ENCODE results near the gene KCNK2.
"Not testable (repeated sequence)": the region's sequence is repeated elsewhere in the genome, so short reads cannot be mapped to it uniquely, and the experiment has no call there.

The KCNK2 gene

GRCh38 chr1:215151841-215152549, 69.5 kb downstream of the KCNK2 start:
- DNase-seq (ENCODE audit: extremely low read depth, insufficient read length) = no peak
- Histone ChIP-seq H3K36me3 (ENCODE audit: control insufficient read depth, insufficient read depth, low read length) (no peaks in the 10 kb centered on the region), H3K27me3 (replicated peaks; ENCODE audit: control insufficient read depth, insufficient read depth, low read length) (no peaks in the 10 kb centered on the region), H3K4me3 (replicated peaks; ENCODE audit: low read depth, low read length) (no peak overlapping the region)
- no peak for TF ChIP-seq CTCF (IDR thresholded peaks at IDR 0.05; ENCODE audit: insufficient read depth, low read length, poor library complexity, severe bottlenecking)

- DNase-seq (ENCODE audit: extremely low read depth, insufficient read length) = no peak
- H3K36me3 ChIP-seq (ENCODE audit: control insufficient read depth, insufficient read depth, low read length) = no peaks in the 10 kb centered on the region
- H3K27me3 ChIP-seq (replicated peaks; ENCODE audit: control insufficient read depth, insufficient read depth, low read length) = no peaks in the 10 kb centered on the region
These were observed 73.7 kb downstream of the KCNK2 start for GRCh38 chr1:215156232-215156631.

GRCh38 chr1:215160351-215160750, 77.8 kb downstream of the KCNK2 start:
- no peak for TF ChIP-seq CTCF (IDR thresholded peaks at IDR 0.05; ENCODE audit: insufficient read depth, low read length, poor library complexity, severe bottlenecking)
- Histone ChIP-seq H3K27me3 (replicated peaks; ENCODE audit: control insufficient read depth, insufficient read depth, low read length) (no peaks in the 10 kb centered on the region), H3K4me3 (replicated peaks; ENCODE audit: low read depth, low read length) (no peak overlapping the region), H3K36me3 (ENCODE audit: control insufficient read depth, insufficient read depth, low read length) (no peaks in the 10 kb centered on the region)
- no peak for DNase-seq (ENCODE audit: extremely low read depth, insufficient read length)

More at GRCh38 chr1:215156232-215156631, 73.7 kb downstream of the KCNK2 start:
- TF ChIP-seq CTCF (IDR thresholded peaks at IDR 0.05; ENCODE audit: insufficient read depth, low read length, poor library complexity, severe bottlenecking) = no peak
- H3K4me3 ChIP-seq (replicated peaks; ENCODE audit: low read depth, low read length) = no peak overlapping the region

- not testable (repeated sequence) for H3K27me3 ChIP-seq (replicated peaks; ENCODE audit: control insufficient read depth, insufficient read depth, low read length); H3K4me3 ChIP-seq (replicated peaks; ENCODE audit: low read depth, low read length); H3K36me3 ChIP-seq (ENCODE audit: control insufficient read depth, insufficient read depth, low read length); DNase-seq (ENCODE audit: extremely low read depth, insufficient read length)
These were observed 80.6 kb downstream of the KCNK2 start for GRCh38 chr1:215163144-215163543.

GRCh38 chr1:215166886-215167285, 84.3 kb downstream of the KCNK2 start:
- no peaks in the 10 kb centered on the region for H3K36me3 ChIP-seq (ENCODE audit: control insufficient read depth, insufficient read depth, low read length)
- no peak for DNase-seq (ENCODE audit: extremely low read depth, insufficient read length)
- no peak overlapping the region for H3K4me3 ChIP-seq (replicated peaks; ENCODE audit: low read depth, low read length)
- no peak for TF ChIP-seq CTCF (IDR thresholded peaks at IDR 0.05; ENCODE audit: insufficient read depth, low read length, poor library complexity, severe bottlenecking)
- no peaks in the 10 kb centered on the region for H3K27me3 ChIP-seq (replicated peaks; ENCODE audit: control insufficient read depth, insufficient read depth, low read length)

- TF ChIP-seq CTCF (IDR thresholded peaks at IDR 0.05; ENCODE audit: insufficient read depth, low read length, poor library complexity, severe bottlenecking) = no peak
- no peak overlapping the region for H3K4me3 ChIP-seq (replicated peaks; ENCODE audit: low read depth, low read length)
- no peaks in the 10 kb centered on the region for H3K36me3 ChIP-seq (ENCODE audit: control insufficient read depth, insufficient read depth, low read length)
- no peaks in the 10 kb centered on the region for H3K27me3 ChIP-seq (replicated peaks; ENCODE audit: control insufficient read depth, insufficient read depth, low read length)
- DNase-seq (ENCODE audit: extremely low read depth, insufficient read length) = no peak
These were observed 99.0 kb downstream of the KCNK2 start for GRCh38 chr1:215181518-215181917.

All from GM06990 (cell line).